Measurements from ENCODE around the gene UNG. TPM values are rescaled to one million over a fixed set of nuclear protein-coding genes. Genes with fewer than 3 reads are reported as not detected.

The UNG gene
- total and polyA plus RNA-seq, 5 donors from 2014 or later: 8.9 to 42.2 (median 33.0) TPM

- no peak overlapping the region for H3K4me3 Mint-ChIP-seq
- no peak overlapping the region for H3K27ac Mint-ChIP-seq
- Histone ChIP-seq H3K4me1 (ENCODE audit: control insufficient read depth, insufficient read depth, low read length, poor library complexity, severe bottlenecking) (peaks cover 12% of the 10 kb centered on the region), H3K4me3 (ENCODE audit: low read depth, low read length) (no peak overlapping the region), H3K36me3 (ENCODE audit: control insufficient read depth, insufficient read depth, low read length) (no peaks in the 10 kb centered on the region), H3K9me3 (ENCODE audit: control insufficient read depth in 2 of 2, low read length in 2 of 2) (no peaks in the 10 kb centered on the region), H3K27me3 (ENCODE audit: control insufficient read depth, insufficient read depth, low read length) (no peaks in the 10 kb centered on the region), H3K27ac (ENCODE audit: insufficient read depth, low read length, poor library complexity, severe bottlenecking) (no peak overlapping the region)
- no peaks in the 10 kb centered on the region for H3K27me3 Mint-ChIP-seq
- peaks cover 0 to 36% (median 23%) of the 10 kb centered on the region in 4 donors for H3K4me1 Mint-ChIP-seq
- no peak for DNase-seq
- ATAC-seq (ENCODE audit: low read depth in 2 of 2): no peak
- H3K9me3 Mint-ChIP-seq: no peaks in the 10 kb centered on the region
- peaks cover 5% of the 10 kb centered on the region for H3K36me3 Mint-ChIP-seq
These were observed 17.2 kb downstream of the UNG start for GRCh38 chr12:109114644-109115043.

GRCh38 chr12:109115404-109115757 lies 18.0 kb downstream of the UNG start:
- H3K4me3 Mint-ChIP-seq: no peak overlapping the region
- Histone ChIP-seq H3K4me3 (ENCODE audit: low read depth, low read length) (no peak overlapping the region), H3K27ac (ENCODE audit: insufficient read depth, low read length, poor library complexity, severe bottlenecking) (no peak overlapping the region), H3K36me3 (ENCODE audit: control insufficient read depth, insufficient read depth, low read length) (no peaks in the 10 kb centered on the region), H3K4me1 (ENCODE audit: control insufficient read depth, insufficient read depth, low read length, poor library complexity, severe bottlenecking) (peaks cover 12% of the 10 kb centered on the region), H3K27me3 (ENCODE audit: control insufficient read depth, insufficient read depth, low read length) (no peaks in the 10 kb centered on the region), H3K9me3 (ENCODE audit: control insufficient read depth in 2 of 2, low read length in 2 of 2) (no peaks in the 10 kb centered on the region)
- no peaks in the 10 kb centered on the region for H3K27me3 Mint-ChIP-seq
- no peak for DNase-seq
- no peak for ATAC-seq (ENCODE audit: low read depth in 2 of 2)
- H3K36me3 Mint-ChIP-seq: peaks cover 5% of the 10 kb centered on the region
- peaks cover 0 to 34% (median 23%) of the 10 kb centered on the region in 4 donors for H3K4me1 Mint-ChIP-seq
- peak overlapping the region in 1 of 3 donors; percentile 5 for H3K27ac Mint-ChIP-seq
- no peaks in the 10 kb centered on the region for H3K9me3 Mint-ChIP-seq

GRCh38 chr12:109115758-109116610 lies 18.6 kb downstream of the UNG start, which contains the start of gene ACACB:
Gene ACACB (plus strand): TSS chr12:109116587. CDS start chr12:109139406, 22,819 bp downstream.
- Histone ChIP-seq H3K9me3 (ENCODE audit: control insufficient read depth in 2 of 2, low read length in 2 of 2) (no peaks in the 10 kb centered on the region), H3K27me3 (ENCODE audit: control insufficient read depth, insufficient read depth, low read length) (no peaks in the 10 kb centered on the region), H3K27ac (ENCODE audit: insufficient read depth, low read length, poor library complexity, severe bottlenecking) (no peak within 1 kb of the TSS), H3K36me3 (ENCODE audit: control insufficient read depth, insufficient read depth, low read length) (no peaks in the 10 kb centered on the region), H3K4me1 (ENCODE audit: control insufficient read depth, insufficient read depth, low read length, poor library complexity, severe bottlenecking) (peaks cover 12% of the 10 kb centered on the region), H3K4me3 (ENCODE audit: low read depth, low read length) (no peak within 1 kb of the TSS)
- H3K36me3 Mint-ChIP-seq: peaks cover 5% of the 10 kb centered on the region
- H3K27me3 Mint-ChIP-seq: no peaks in the 10 kb centered on the region
- ATAC-seq (ENCODE audit: low read depth in 2 of 2) (no peak), DNase-seq (no peak)
- peaks cover 0 to 33% (median 22%) of the 10 kb centered on the region in 4 donors for H3K4me1 Mint-ChIP-seq
- H3K27ac Mint-ChIP-seq: peak within 1 kb of the TSS in 1 of 3 donors; percentile 5
- H3K4me3 Mint-ChIP-seq: peak within 1 kb of the TSS in 2 of 4 donors; percentile 33 to 57
- H3K9me3 Mint-ChIP-seq: no peaks in the 10 kb centered on the region

GRCh38 chr12:109116611-109116949 lies 19.2 kb downstream of the UNG start:
- Histone ChIP-seq H3K27me3 (ENCODE audit: control insufficient read depth, insufficient read depth, low read length) (no peaks in the 10 kb centered on the region), H3K4me3 (ENCODE audit: low read depth, low read length) (no peak overlapping the region), H3K27ac (ENCODE audit: insufficient read depth, low read length, poor library complexity, severe bottlenecking) (no peak overlapping the region), H3K36me3 (ENCODE audit: control insufficient read depth, insufficient read depth, low read length) (no peaks in the 10 kb centered on the region), H3K9me3 (ENCODE audit: control insufficient read depth in 2 of 2, low read length in 2 of 2) (no peaks in the 10 kb centered on the region), H3K4me1 (ENCODE audit: control insufficient read depth, insufficient read depth, low read length, poor library complexity, severe bottlenecking) (peaks cover 11% of the 10 kb centered on the region)
- Mint-ChIP-seq H3K27me3 (no peaks in the 10 kb centered on the region), H3K4me1 (peaks cover 0 to 32% (median 22%) of the 10 kb centered on the region in 4 donors), H3K36me3 (peaks cover 5% of the 10 kb centered on the region), H3K9me3 (no peaks in the 10 kb centered on the region), H3K27ac (no peak overlapping the region), H3K4me3 (no peak overlapping the region)
- ATAC-seq (ENCODE audit: low read depth in 2 of 2): no peak
- DNase-seq: no peak

GRCh38 chr12:109120095-109120494 lies 22.7 kb downstream of the UNG start:
- H3K9me3 Mint-ChIP-seq: no peaks in the 10 kb centered on the region
- peak overlapping the region in 1 of 3 donors; percentile 29 for H3K27ac Mint-ChIP-seq
- H3K4me1 Mint-ChIP-seq: peaks cover 0 to 8% (median 6%) of the 10 kb centered on the region in 4 donors

GRCh38 chr12:109120557-109120956 lies 23.2 kb downstream of the UNG start:
- no peaks in the 10 kb centered on the region for H3K27me3 Mint-ChIP-seq
- peaks cover 5% of the 10 kb centered on the region for H3K36me3 Mint-ChIP-seq
- peak overlapping the region in 1 of 3 donors; percentile 29 for H3K27ac Mint-ChIP-seq
- H3K4me3 Mint-ChIP-seq: no peak overlapping the region
- Histone ChIP-seq H3K27me3 (ENCODE audit: control insufficient read depth, insufficient read depth, low read length) (no peaks in the 10 kb centered on the region), H3K4me3 (ENCODE audit: low read depth, low read length) (no peak overlapping the region), H3K4me1 (ENCODE audit: control insufficient read depth, insufficient read depth, low read length, poor library complexity, severe bottlenecking) (no peaks in the 10 kb centered on the region), H3K27ac (ENCODE audit: insufficient read depth, low read length, poor library complexity, severe bottlenecking) (no peak overlapping the region), H3K36me3 (ENCODE audit: control insufficient read depth, insufficient read depth, low read length) (no peaks in the 10 kb centered on the region), H3K9me3 (ENCODE audit: control insufficient read depth in 2 of 2, low read length in 2 of 2) (no peaks in the 10 kb centered on the region)
- ATAC-seq (ENCODE audit: low read depth in 2 of 2) (no peak), DNase-seq (no peak)
- peaks cover 0 to 4% (median 3%) of the 10 kb centered on the region in 4 donors for H3K4me1 Mint-ChIP-seq
- no peaks in the 10 kb centered on the region for H3K9me3 Mint-ChIP-seq

More at GRCh38 chr12:109120095-109120494, 22.7 kb downstream of the UNG start:
- Histone ChIP-seq H3K27me3 (ENCODE audit: control insufficient read depth, insufficient read depth, low read length) (no peaks in the 10 kb centered on the region), H3K9me3 (ENCODE audit: control insufficient read depth in 2 of 2, low read length in 2 of 2) (no peaks in the 10 kb centered on the region), H3K27ac (ENCODE audit: insufficient read depth, low read length, poor library complexity, severe bottlenecking) (no peak overlapping the region), H3K4me1 (ENCODE audit: control insufficient read depth, insufficient read depth, low read length, poor library complexity, severe bottlenecking) (no peaks in the 10 kb centered on the region), H3K4me3 (ENCODE audit: low read depth, low read length) (no peak overlapping the region), H3K36me3 (ENCODE audit: control insufficient read depth, insufficient read depth, low read length) (no peaks in the 10 kb centered on the region)
- Mint-ChIP-seq H3K4me3 (no peak overlapping the region), H3K36me3 (peaks cover 5% of the 10 kb centered on the region), H3K27me3 (no peaks in the 10 kb centered on the region)
- DNase-seq (no peak), ATAC-seq (ENCODE audit: low read depth in 2 of 2) (no peak)

- no peak for ATAC-seq (ENCODE audit: low read depth in 2 of 2)
- Histone ChIP-seq H3K27ac (ENCODE audit: insufficient read depth, low read length, poor library complexity, severe bottlenecking) (no peak overlapping the region), H3K4me1 (ENCODE audit: control insufficient read depth, insufficient read depth, low read length, poor library complexity, severe bottlenecking) (no peaks in the 10 kb centered on the region), H3K27me3 (ENCODE audit: control insufficient read depth, insufficient read depth, low read length) (no peaks in the 10 kb centered on the region), H3K36me3 (ENCODE audit: control insufficient read depth, insufficient read depth, low read length) (no peaks in the 10 kb centered on the region), H3K4me3 (ENCODE audit: low read depth, low read length) (no peak overlapping the region), H3K9me3 (ENCODE audit: control insufficient read depth in 2 of 2, low read length in 2 of 2) (no peaks in the 10 kb centered on the region)
- Mint-ChIP-seq H3K27me3 (no peaks in the 10 kb centered on the region), H3K4me3 (no peak overlapping the region), H3K4me1 (peaks cover 0 to 4% (median 0%) of the 10 kb centered on the region in 4 donors), H3K9me3 (no peaks in the 10 kb centered on the region), H3K36me3 (peaks cover 2% of the 10 kb centered on the region), H3K27ac (peak overlapping the region in 1 of 3 donors; percentile 29)
- no peak for DNase-seq
These were observed 24.0 kb downstream of the UNG start for GRCh38 chr12:109121346-109121880.
